NCI-H1436 treated with DMSO at 0.1 percent for 48 hours (cell line): Measurements from ENCODE around the gene KCTD14.
"Not testable (repeated sequence)": the region's sequence is repeated elsewhere in the genome, so short reads cannot be mapped to it uniquely, and the experiment has no call there.

ENCODE experiments used
- DNase-seq: peaks from one replicate; lab custom pipeline; 2025; lab: John Stamatoyannopoulos, UW

Gene KCTD14, protein sequence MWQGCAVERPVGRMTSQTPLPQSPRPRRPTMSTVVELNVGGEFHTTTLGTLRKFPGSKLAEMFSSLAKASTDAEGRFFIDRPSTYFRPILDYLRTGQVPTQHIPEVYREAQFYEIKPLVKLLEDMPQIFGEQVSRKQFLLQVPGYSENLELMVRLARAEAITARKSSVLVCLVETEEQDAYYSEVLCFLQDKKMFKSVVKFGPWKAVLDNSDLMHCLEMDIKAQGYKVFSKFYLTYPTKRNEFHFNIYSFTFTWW

DNA sequence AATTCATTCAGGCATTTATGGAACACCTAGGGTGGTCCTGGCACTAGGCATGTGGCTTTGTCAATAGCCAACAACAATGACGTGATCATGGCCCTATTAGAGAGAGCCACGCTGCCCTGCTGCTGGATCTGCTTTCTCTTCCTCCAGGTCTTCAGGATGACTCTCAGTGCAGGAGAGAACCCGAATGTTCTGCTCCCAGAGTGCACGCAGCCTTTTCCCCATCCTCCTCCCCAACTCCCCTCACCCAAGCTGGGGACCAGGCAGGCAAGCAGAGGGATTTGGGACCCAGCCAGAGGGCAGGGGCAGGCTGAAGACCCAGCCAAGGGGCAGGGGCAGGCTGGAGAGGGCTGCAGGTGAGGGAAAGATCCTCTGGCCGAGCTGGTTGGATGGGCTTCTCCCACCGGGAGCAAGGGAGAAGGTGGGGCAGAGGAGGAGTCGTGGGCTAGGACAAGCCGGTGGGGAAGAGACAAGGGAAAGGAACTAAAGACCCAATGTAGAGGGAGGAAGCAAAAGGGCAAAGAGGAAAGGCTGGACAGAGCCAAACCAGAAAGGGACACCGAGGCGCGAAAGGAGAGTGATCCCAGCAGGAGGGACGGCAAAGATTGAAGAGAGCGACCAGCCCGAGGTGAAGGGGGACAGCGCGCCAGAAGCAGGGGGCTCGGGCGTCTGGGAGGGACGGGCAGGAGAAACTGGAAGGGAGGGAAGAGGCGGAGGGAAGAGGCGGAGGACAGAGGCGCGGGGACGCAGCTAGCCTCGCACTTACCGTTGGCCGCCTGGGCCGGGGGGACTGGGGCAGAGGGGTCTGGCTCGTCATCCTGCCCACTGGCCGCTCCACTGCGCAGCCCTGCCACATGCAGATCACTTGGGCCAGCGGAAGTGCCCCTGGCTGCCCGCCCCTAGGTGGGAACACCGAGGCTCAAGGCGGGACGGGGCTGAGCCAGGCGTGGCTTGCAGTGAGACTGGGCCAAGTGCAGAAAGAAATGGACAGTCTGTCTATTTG lies at the start of gene KCTD14:
Gene KCTD14 (minus strand): TSS at position 880 of the 1,000 bp plus-strand sequence. CDS start 27 bp downstream, at position 853.
- DNase-seq = no peak

DNA sequence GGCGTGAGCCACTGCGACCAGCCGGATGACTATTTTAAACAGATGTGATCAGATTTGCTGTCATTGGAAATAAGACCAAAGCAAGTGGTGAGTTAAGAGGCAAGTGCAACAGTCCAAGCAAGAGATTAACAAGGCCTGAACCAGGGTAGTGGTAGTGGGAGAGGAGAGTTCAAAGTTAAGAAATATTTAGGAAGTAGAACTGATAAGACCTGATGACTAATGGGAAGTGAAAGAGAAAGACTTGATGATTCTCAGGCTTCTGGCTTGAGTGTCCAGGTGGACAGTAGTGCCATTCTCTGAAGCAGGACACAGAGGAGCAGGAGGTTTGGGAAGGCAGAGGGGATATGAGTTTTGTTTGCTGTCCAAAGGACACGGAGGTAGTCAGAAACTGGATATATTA lies 49.4 kb upstream of the KCTD14 start:
- DNase-seq = no peak

DNA sequence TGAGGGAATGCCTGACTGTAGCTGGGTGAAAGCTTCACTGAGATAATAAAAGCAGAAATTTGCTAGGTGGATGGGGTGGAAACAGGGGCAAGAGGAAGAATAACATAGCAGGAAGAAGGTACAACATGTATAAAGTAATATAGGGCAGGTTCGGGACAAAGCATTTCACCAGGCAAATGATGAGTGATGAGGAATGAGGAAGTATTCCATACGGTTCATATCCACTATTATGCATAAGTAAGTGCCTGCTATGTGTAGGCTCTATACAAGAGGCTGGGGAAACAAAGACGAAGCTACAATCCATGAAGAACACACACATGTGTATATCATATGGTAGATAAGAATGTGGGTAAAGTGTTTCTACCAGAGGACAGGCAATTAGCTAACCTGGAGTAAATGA lies 48.6 kb upstream of the KCTD14 start:
- DNase-seq = no peak

DNA sequence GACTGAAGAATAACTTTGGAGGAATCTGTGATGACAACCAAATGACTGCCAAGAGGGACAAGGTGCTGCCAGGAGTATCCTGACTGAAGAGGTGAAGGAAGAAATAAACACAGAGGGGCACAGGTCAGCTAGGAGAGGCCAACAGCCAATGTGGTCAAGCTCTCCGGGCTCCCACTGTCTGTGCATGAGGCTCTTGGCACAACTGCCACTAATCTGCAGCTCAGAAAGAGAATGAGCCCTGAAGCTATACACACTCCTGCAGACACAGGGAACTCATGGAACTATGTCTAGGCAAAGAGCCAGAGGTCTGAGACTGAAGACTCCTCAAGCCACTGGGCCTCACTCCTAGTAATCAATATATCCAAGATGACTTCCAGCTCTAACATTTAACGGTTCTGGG lies 47.5 kb upstream of the KCTD14 start:
- no peak for DNase-seq

DNA sequence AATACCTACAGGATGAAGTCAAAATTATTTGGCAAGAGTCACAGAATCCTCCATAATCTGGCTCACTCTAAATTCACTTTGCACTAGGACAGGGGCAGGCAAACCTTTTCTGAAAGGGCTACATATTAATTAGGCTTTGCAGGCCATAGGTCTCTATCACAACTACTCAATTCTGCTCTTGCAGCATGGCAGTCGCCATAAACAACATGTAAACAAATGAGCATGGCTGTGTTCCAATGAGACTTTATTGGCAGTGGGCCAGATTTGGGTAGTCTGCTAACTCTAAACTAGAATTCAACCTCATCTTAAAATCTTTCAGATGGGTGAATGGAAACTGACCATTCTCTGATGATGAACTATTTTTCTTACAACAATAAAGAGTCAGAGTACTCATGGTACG lies 46.4 kb upstream of the KCTD14 start:
- DNase-seq = no peak

DNA sequence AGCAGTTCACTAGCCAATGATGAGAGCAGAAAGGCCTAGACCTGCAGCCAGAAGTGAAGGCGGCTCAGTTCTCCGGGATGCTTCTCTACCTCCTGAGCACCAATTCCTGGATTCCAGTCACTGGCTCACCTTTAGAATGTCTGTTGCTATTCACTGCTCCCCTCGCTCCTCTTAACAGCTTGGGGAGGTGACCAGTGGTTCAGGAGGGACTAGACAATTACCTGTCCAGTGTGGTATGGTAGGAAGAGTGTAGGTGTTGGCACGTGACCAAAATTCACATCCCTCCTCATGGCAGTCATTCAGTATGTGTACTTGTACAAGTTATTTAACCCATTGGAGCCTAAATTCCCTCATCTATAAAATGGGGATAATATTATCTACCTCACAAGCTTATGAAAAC lies 44.6 kb upstream of the KCTD14 start:
- no peak for DNase-seq

DNA sequence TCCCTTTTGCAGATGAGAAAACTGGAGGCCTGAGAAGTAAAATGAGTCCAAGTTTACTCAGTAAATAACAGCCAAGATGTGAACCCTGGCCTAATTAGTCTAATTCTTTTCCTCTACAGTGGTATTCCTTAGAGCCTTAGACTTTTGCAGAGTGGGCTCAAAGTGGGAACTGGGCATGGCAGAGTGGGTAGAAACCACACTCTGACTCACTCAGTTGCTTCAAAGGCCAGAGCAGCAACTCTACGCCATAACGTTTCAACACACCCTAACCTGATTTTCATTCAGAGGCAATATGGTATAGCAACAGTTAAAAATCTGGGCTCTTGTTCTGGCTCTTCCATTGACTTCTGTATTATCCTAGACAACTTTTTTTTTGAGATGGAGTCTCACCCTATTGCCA lies 43.4 kb upstream of the KCTD14 start:
- DNase-seq = no peak

DNA sequence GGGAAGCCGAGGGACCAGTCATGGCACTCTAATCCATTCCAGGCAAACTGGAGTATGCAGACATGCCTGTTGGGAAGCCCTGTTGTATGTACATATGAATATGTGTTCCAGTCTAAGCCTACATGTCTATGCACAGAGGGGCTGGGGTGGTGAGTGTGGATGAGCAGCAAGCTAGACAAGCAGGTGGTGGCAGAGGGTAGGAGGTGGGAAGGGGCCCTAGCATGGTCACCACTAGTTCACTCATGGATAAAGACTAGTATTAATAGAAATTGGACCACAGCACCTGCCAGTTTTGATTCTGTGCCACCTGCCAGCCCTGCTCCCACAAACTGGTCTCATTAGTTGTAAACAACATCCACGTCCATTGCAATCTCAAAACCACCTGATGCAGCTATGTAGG lies 42.1 kb upstream of the KCTD14 start:
- no peak for DNase-seq

DNA sequence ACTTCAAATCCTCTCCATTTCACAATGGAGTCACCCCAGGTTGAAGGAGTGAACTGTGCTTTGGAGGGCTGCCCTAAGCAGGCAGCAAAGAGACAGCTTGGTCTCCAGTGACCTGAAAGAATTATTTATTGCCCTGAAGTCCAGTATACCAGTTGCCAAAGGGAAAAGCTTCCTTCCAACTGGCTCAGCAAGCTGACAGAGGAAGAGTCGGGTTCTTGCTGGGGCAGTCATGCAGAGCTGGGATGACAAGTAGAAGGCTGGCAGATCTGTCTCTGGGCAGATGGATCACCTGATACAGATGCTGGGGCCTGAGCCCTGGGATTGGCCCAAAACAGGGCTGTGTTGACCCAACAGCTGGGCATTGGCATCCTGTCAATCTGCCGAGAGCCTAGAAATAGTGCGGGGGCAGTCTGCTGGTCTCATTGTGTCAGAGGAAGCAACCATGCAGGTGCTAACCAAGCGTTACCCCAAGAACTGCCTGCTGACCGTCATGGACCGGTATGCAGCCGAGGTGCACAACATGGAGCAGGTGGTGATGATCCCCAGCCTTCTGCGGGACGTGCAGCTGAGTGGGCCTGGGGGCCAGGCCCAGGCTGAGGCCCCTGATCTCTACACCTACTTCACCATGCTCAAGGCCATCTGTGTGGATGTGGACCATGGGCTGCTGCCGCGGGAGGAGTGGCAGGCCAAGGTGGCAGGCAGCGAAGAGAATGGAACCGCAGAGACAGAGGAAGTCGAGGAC lies 40.5 kb upstream of the KCTD14 start, which contains the start of gene THRSP:
Gene THRSP (plus strand): TSS at position 422 of the 742 bp plus-strand sequence. CDS start 21 bp downstream, at position 443.
- no peak for DNase-seq

DNA sequence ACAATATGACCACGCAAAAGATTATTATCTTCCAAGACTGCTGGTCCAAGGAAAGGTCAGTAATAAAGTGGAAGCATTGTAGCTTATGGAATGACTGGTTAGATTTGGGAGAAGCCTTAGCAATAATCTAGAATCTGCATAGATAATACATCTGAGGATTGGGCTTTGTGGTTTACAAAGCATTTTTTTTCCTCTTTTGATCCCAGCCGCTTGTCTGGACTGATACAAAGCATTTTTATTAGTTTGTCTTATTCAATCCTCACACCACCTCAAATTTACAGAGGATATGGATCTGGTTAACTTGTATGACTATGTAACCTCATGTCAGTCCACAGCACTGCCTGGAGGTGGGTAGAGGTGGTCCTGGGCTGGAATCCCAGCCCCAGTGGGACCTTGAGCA lies 39.6 kb upstream of the KCTD14 start:
- DNase-seq = no peak

DNA sequence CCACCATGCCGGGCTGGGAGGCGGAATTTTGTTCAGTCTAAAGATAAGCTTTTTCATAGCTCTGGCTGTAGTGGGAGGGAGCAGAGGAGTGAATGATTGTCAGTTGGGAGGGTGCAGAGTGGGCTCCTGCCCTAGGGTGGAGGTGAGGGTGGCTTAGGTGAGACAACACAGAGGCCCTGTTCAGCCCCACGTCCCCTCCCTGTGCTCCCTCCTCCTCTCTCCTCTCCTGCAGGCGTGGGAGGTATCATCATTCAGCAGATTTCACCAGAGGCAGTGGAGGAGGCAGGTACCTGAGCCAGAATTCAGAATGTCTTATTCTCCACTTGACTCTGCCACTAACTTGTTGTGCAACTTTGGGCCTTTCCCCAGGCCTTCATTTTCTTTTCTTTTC lies 38.8 kb upstream of the KCTD14 start:
- no peak for DNase-seq

DNA sequence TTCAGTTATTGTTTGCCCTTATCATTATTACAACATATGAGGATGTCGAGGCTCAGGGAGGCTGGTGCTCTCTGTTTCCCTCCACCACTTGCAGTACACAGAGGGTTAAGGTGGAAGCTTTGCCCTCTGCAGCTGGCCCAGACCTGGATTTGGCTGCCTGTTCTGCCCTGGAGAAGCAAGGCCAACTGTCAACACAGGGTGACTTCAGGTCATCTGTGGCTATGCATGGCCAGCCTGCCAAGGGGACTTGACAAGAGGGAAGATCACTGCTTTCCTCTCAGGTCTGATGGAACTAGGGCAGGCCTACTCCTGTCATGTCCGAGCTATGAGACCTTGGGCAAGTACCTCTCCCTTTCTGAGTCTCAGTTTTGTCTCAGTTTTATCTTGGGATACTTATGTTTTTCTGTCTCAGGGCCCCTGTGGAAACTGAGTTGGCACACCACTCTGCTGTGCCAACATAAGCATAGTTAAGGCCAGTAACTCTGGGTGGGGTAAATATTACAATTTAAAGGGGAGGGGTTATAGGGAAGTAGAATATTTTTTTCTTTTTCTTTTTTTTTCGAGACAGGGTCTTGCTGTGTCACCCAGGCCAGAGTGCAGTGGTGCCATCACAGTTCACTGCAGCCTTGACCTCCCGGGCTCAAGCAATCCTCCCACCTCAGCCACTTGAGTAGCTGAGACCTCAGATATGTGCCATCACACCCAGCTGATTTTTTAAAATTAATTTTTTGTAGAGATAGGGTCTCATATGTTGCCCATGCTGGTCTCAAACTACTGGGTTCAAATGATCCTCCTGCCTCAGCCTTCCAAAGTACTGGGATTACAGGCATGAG lies 38.2 kb upstream of the KCTD14 start:
- DNase-seq = no peak

DNA sequence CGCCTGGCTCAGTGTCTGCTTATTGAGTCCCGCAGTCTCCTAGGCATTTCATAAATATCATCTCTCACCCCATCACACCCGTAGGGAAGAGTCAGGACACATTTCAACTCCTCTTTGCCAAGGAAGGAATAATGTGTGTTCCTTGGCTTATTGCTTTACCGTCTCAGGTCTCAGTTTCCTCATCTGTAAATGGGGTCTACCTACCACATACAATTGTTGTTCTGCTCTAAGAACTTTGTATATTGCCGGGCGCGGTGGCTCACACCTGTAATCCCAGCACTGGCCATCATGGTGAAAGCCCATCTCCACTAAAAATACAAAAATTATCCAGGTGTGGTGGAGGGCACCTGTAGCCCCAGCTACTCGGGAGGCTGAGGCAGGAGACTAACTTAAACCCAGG lies 37.5 kb upstream of the KCTD14 start:
- no peak for DNase-seq

DNA sequence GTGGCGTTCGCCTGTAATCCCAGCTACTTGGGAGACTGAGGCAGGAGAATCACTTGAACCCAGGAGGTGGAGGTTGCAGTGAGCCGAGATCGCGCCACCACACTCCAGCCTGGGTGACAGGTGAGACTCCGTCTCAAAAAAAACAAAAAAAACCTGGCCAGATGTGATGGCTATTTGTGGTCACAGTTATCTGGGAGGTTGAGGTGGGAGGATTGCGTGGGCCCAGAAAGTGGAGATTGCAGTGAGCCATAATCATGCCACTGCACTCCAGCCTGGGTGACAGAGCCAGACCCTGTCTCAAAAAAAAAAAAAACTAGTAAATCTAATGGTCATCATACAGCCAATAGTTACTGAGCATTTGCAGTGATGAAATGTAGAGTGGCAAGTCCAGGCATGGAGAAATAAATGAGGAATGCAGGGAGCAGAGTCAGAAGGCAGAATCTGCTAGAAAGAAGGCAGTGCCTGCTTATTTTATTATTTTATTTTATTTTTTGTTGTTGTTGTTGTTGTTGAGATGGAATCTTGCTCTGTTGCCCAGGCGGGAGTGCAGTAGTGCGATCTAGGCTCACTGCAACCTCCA lies 36.8 kb upstream of the KCTD14 start:
- not testable (repeated sequence) for DNase-seq

DNA sequence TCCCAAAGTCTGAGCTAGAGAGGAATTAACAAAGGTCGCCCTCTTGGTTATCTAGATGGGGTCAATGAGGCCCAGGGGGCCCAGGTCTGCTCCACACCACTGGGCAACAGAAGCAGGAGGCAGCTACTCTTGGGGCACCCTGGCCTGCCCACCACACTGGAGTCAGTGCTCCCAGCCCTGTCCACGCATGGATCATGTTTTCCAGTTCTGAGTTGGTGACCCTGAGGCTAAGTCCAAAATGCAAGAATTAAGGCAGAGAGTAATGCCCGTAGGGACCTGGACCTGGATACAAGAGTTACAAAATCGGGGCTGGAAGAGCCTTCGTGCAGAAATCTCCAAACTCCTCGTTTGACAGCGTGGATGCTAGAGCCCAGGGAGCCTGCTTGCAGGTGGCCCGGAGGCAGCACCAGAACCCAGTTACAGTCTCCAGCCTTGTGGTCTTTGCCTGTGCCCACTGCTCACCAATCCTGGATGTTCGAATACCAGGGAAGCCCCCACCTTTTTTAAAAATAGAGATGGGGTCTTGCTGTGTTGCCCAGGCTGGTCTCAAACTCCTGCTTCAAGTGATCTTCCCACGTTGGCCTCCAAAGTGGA lies 34.5 kb upstream of the KCTD14 start:
- DNase-seq = no peak

DNA sequence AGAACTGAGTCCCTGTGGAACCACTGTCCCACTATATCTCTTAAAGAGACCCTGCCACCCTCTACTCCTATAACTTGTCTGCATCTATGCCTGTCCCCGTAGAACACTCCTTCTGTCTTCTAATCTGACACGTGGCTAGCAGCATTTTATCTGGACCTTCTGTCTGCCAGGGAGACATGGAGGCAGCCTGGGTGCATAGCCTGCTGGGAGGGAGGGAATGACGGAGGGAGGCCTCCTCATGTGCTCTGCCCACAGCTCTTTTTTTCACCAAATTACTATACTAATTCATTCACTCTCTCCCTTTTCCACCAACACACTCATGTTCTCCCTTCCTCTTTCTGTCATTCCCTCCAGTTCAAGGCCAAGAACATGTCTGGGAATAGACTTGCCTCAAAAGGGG lies 33.0 kb upstream of the KCTD14 start:
- DNase-seq = no peak

DNA sequence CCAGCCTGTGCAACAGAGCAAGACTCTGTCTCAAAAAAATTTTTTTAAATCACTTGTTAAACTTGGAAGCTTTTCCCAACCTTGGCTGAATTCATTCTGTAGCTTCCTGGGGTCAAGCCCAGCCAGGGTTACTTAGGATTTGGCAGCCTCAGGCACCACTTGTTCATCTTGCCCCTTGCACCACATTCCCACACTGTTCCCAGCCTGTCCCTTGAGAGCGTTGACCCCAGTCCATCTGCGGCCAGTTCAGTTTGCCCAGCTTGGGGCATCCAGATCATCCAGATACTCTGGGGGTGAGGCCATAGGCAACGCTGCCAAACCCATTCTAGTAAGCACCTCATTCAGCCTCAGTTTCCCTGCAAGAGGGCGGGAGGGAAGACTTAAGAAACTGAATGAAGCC lies 31.9 kb upstream of the KCTD14 start:
- no peak for DNase-seq

DNA sequence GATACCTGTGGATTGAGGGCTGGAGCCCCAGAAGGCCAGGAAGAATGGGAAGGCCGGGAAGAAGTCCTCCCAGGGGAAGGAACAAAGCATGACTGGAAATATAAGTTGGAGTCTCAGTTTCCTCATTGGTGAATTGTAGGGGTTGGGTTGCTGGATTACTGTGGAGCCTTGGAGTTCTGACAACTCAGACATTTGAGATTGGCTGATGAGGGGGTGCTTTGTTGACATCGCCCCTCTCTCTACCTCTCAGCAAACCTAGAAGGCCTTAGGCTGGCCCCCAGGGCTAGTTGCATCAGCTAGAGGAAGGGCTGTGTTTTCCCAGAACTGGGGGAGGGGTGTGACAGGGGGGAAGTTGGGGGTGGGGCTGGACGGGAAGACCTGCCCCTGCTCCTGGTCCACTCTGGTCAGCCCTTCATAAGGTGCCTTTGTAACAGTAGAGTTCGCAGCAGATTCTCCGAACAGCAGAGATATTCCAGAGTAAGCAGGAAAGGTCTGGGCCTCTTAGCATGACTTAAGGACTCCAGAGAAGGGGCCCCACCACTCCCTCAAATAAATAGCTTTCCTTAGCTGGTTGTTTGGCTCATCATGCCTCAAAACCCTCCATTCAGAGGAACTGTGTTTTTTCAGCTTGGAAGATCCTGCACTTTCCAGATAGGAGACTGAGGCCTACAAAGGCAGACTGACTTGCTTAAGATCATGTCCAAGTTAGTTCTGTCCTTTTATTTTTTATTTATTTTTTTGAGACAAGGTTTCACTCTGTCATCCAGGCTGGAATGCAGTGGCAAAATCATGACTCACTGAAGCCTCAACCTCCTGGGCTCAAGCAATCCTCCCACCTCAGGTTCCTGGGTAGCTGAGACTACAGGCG lies 28.1 kb upstream of the KCTD14 start:
- DNase-seq = no peak

DNA sequence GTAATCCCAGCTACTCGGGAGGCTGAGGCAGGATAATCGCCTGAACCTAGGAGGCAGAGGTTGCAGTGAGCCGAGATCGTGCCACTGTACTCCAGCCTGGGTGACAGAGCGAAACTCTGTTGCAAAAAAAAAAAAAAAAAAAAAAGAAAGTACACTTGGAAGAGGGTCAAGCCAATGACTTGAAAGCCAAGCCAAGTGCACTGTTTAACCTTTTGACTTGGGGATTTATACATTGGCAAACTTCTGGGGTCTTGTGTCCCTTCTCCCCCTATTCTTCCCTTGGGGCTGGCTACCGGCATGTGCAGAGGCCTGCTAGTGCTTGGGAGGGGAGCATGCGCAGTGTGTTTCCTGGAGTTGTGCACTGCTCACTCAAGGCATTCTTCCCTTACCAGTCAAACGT lies 26.3 kb upstream of the KCTD14 start:
- DNase-seq = no peak

DNA sequence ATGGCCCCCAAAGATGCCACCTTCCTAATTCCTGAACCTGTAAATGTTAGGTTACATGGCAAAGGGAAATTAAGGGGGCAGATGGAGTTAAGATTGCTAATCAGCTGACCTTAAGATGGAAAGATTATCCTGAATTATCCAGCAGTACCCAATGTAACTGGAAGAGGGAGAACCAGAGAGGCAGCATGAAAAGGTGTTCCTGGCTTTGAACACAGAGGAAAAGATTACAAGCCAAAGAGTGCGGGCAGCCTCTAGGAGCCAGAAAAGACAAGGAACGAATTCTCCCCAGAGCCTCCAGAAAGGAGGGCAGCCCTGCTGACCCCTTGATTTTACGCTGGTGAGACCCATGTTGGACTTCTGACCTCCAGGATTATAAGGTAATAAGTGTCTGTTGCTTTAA lies 25.5 kb upstream of the KCTD14 start:
- DNase-seq = no peak
